Activated naive CD8-positive, alpha-beta T cell treated with anti-CD3 and anti-CD28 coated beads, Interleukin-2, amount 50 U/mL, for 16 hours (primary cell): ENCODE data around the gene S100A10.

Experiments used
- DNase-seq: peaks from one replicate; pipeline ENCODE4 v3.0.0-alpha.2; 2020; ENCODE audit warnings: low read depth, low spot score

The S100A10 gene

GRCh38 chr1:152013664-152014237, 20.1 kb upstream of the S100A10 start:
- DNase-seq: no peak

GRCh38 chr1:152009691-152010090, 16.0 kb upstream of the S100A10 start:
- DNase-seq: no peak

- DNase-seq: no peak
Observed at GRCh38 chr1:152007047-152007446, 13.4 kb upstream of the S100A10 start.

- no peak for DNase-seq
Observed at GRCh38 chr1:152005360-152005912, 11.8 kb upstream of the S100A10 start.

GRCh38 chr1:152003846-152004442, 10.3 kb upstream of the S100A10 start:
- DNase-seq: no peak

- no peak for DNase-seq
Observed at GRCh38 chr1:152002960-152003359, 9.3 kb upstream of the S100A10 start.

- peak; percentile 53 for DNase-seq
Observed at GRCh38 chr1:152001631-152002584, 8.2 kb upstream of the S100A10 start.

- no peak for DNase-seq
Observed at GRCh38 chr1:152000964-152001630, 7.4 kb upstream of the S100A10 start.

- no peak for DNase-seq
Observed at GRCh38 chr1:151998611-151999362, 5.1 kb upstream of the S100A10 start.

- DNase-seq: no peak
Observed at GRCh38 chr1:151997284-151997570, 3.6 kb upstream of the S100A10 start.

GRCh38 chr1:151995774-151996173, 2.1 kb upstream of the S100A10 start:
- DNase-seq: no peak

GRCh38 chr1:151994956-151995355, 1.3 kb upstream of the S100A10 start:
- DNase-seq: no peak

- no peak for DNase-seq
Observed at GRCh38 chr1:151993084-151993733, 450 bp downstream of the S100A10 start.

GRCh38 chr1:151992303-151993083, 1.2 kb downstream of the S100A10 start:
- no peak for DNase-seq

GRCh38 chr1:151991663-151992302, 1.9 kb downstream of the S100A10 start:
- DNase-seq: no peak

GRCh38 chr1:151990856-151991198, 2.8 kb downstream of the S100A10 start:
- DNase-seq: no peak

- DNase-seq: no peak
Observed at GRCh38 chr1:151990058-151990855, 3.4 kb downstream of the S100A10 start.

- DNase-seq: no peak
Observed at GRCh38 chr1:151989211-151989862, 4.3 kb downstream of the S100A10 start.
